Testis (tissue), 2 donors: Measurements from ENCODE around the gene CD200.

Experiments used
- CTCF ChIP-seq, 3 experiments: fragments of 450-650 bp in 2 of 3; fragments of 200-600 bp in 1 of 3; sonication (generic) in 1 of 3; IDR thresholded peaks; one replicate each; pipeline ENCODE4 v1.5.1; 2016 to 2019; ENCODE audit warnings: antibody characterized with exemption in 3 of 3, mild to moderate bottlenecking in 2 of 3, moderate library complexity in 1 of 3
- POLR2A ChIP-seq: fragments of 450-650 bp; IDR thresholded peaks from one replicate; pipeline ENCODE4 v1.6.1; 2017; ENCODE audit warnings: antibody characterized with exemption, mild to moderate bottlenecking, moderate library complexity

- no peak for TF ChIP-seq CTCF (IDR thresholded peaks at IDR 0.05)
- TF ChIP-seq POLR2A = no peak
Measured at GRCh38 chr3:112395181-112395895, 62.4 kb downstream of the CD200 start.
